Activated CD8-positive, alpha-beta memory T cell treated with anti-CD3 and anti-CD28 coated beads for 1 hour (primary cell): ENCODE measurements around the gene PRG3.
"Not testable (repeated sequence)": the region's sequence is repeated elsewhere in the genome, so short reads cannot be mapped to it uniquely, and the experiment has no call there.

Experiments
- DNase-seq, 2 donors: peaks; one replicate each; pipeline ENCODE4 v3.0.0-alpha.2; 2020; ENCODE audit warnings: low read depth in 1 of 2; ENCODE audit errors: extremely low read depth in 1 of 2

Gene PRG3

GRCh38 chr11:57342702-57343101, 38.2 kb downstream of the PRG3 start:
- no peak for DNase-seq

DNA sequence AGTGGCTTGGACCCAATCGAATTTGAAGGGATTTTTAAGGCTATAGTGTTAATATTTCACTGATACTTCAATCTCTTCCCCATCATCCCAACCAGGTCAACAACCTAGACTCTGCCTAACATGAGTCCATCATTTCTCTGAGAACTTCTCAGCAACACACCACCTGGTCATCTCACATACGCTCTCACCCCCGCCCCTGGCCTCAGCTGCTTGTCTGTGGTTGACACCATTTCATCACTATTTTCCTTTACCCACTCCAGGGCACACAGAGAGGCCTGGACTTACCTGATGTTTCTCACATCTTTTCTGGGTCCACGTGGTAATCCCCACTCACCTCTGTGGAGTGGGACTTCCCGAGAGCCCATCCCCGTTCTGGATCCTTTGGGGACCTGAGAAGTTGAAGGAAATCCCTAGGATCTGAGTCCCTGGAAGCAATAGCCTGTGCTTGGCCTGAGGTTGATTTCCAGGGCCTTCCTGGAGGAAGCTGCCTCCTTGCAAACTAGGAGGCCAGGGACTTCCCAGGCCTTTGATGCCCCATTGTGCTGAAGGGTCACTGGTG, 39.6 kb downstream of the PRG3 start:
- no peak for DNase-seq

DNA sequence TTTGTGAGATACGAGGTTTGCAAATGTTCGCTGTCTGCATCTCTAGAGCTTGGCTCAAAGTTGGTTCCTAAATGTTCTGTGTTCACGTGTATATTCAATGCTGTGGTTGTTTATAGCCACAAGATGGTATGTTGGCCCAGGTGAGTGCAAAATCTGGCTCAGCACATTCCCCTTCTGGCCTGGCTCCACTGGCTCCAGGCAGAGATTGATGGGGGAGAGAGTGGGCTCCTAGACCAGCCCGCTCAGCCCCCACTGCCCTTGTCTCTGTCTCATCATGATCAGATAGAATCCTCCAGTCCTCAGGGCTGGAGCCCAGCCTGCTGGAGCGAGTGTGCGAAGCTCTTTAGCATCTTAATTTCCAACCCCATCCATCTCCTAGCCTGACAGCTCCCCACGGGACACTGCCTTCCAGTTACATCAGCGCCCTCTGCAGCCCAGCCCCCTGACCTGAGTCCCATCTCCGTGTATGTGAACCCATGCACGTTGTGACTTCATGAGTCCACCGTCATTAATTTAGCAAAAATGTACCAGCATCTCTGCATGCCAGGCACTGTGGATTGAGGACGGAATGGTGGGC, 40.8 kb downstream of the PRG3 start:
- DNase-seq: no peak

DNA sequence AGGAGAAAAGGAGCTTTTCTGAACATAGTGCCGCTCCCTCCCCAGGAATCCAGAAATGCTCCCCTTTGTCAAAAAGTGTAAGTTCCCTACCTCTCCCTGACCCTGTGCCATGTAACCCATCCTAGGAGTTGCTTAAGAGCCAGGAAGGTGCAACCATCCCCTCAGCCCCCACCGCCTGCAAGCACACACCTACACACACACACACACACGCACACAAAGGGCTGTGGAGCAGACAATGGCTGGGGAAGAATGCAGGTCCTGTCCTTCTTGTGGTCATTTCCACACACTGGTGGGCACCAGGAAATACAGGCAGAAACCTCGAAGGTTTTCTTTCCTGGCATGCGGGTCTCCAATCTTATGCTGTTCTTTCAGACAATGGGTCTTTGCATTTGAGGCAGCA, 41.6 kb downstream of the PRG3 start:
- DNase-seq: no peak

DNA sequence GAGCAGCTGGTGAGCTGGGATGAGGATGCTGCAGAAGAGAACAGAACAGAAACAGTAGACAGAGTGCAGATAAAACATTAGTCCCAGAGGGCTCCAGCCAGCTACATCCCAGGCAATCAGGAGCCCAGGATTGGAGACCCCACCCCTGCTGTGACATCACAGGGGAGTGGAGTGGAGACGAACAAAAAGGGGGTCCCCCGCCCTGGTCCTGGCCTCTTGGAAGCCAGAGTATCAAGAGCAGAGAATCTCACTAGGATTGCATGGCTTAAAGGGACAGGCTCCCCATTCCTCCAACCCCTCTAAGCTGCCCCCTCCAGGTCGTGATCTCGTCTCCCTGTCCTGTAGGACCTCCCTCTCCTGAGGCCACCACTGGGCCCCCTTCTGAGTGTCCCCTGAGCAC, 42.8 kb downstream of the PRG3 start, which contains the start of gene P2RX3:
Gene P2RX3, plus strand, starts transcription at position 211 of the 400 bp plus-strand sequence. CDS start 199 bp downstream, outside the sequence.
- DNase-seq: no peak

- DNase-seq: not testable (repeated sequence)
These were observed 44.1 kb downstream of the PRG3 start for GRCh38 chr11:57336856-57337255.

GRCh38 chr11:57336111-57336666, 44.8 kb downstream of the PRG3 start:
- no peak for DNase-seq

DNA sequence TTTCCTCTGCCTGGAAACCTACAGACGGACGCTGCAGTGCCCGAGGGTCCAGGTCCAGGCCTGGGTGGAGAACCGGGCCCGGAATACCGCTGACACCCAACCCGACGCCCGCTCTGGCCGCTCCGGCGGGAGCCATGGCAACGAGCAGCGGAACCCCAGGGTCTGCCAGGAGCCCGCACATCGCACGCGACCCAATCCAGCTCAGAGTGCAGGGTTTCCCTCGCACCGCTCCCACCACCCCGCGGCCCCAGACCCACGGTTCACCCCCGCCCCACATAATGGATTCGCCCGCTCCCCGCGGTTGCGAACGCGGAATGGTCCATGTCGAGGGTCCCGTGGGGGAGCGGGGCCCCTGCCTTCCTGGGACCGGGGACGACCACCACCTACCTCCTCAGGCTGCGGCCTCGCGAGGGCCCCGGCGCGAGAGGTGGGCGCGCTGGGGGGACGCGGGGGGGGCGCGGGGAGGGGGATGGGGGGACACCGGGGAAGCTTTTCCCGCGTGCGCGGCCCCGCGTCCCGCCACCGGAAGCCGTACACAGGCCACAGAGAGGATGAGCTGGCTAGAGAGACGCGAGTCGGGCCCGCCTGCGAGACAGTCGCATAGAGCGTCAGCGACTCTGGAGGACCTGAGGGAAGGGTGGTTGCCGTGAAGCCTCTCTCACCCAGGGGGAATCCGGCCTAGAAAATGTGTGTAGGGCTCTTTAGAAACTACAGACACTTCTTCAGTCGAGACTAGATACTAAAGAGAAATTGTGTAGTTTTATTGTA, 45.4 kb downstream of the PRG3 start, which contains the start of gene SSRP1:
Gene SSRP1, minus strand, starts transcription at position 550 of the 768 bp plus-strand sequence. CDS start 771 bp downstream, outside the sequence.
- peak; percentile 62 to 77 for DNase-seq

DNA sequence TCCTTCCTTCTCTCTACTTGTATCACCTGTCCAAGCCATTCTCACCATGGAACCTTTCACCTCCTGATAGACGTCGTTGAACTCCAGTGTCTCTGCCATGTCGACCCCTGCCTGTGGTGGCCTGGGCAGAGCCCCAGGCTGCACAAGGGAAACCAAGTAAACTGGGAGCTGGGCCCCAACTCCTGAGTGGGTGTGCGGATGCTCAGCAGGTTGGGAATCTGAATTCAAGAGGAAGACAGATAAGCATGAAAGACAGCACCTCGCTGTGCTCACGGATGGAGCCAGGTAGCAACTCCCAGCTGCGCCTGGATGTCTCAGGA, 46.0 kb downstream of the PRG3 start:
- DNase-seq: no peak

GRCh38 chr11:57332694-57333440, 48.1 kb downstream of the PRG3 start:
- no peak for DNase-seq

GRCh38 chr11:57331720-57332119, 49.2 kb downstream of the PRG3 start:
- no peak for DNase-seq

GRCh38 chr11:57330029-57330428, 50.9 kb downstream of the PRG3 start:
- DNase-seq: no peak

DNA sequence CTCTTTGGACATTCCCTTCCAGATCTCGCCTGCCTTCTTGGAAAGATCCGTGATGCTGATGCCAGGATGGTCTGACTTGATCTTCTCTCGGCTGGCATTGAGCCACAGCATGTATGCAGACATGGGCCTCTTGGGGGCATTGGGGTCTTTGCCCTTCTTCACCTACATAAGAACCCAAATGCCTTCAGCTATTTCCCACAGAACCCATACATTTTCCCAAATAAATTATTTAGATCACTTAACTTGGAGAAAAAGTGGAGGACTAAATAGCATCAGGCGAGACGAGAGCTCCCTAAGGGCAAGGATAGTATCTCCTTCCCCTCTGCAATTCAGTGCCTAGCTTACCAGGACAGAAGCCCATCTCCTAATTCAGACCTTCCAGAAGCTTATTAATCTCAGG, 53.2 kb downstream of the PRG3 start:
- DNase-seq: no peak
